GM18505 (cell line): ENCODE data around the gene GBP3.
A peak's percentile ranks its signal among the peaks of the same experiment; 100 is the strongest.
"Not testable (repeated sequence)": the region's sequence is repeated elsewhere in the genome, so short reads cannot be mapped to it uniquely, and the experiment has no call there.

Experiments used
- ATAC-seq: cut with Tn5 transposase; IDR thresholded peaks from one replicate; pipeline ENCODE4 v1.9.1; 2021; ENCODE audit not compliant: unreplicated experiment
- POLR2A ChIP-seq: IDR thresholded peaks from 4 replicates; pipeline ENCODE4 v1.6.1; 2011; ENCODE audit warnings: borderline replicate concordance; ENCODE audit not compliant: insufficient read depth, insufficient read length; ENCODE audit errors: extremely low read depth

The GBP3 gene

DNA sequence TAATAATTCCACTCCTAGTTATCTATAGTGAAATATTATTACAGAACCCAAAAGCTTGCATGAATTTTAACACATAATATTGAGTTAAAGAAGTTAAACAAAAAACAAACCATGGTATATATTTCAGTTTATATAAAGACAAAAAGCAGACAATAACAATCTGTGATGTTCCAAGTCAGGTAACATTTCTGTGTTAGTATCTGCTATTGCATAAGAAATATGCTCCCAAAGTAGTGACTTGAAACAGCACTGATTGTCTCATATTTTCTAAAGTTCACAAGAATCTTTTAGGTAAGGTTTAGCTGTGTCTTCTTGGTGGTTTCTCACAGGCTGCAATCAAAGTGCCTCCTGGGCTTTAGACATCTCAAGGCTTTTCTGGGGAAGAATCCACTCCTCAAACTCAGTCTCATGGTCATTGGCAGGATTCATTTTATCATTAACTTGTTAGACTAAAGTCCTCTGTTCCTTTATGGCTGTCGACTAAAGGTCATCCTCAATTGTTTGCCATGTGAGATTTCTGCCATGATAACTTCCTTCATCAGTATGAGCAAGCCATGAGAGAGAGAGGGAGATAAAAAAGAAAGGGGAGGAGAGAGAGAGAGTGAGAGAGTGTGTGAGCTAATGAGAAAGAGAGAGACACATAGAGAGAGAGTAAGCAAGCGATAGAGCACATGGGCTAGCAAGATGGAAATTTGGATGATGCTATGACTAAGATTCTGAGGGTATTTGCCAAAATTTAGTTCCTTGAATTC is 22.5 kb upstream of the GBP3 start:
- no peak for TF ChIP-seq POLR2A
- ATAC-seq, result no peak

DNA sequence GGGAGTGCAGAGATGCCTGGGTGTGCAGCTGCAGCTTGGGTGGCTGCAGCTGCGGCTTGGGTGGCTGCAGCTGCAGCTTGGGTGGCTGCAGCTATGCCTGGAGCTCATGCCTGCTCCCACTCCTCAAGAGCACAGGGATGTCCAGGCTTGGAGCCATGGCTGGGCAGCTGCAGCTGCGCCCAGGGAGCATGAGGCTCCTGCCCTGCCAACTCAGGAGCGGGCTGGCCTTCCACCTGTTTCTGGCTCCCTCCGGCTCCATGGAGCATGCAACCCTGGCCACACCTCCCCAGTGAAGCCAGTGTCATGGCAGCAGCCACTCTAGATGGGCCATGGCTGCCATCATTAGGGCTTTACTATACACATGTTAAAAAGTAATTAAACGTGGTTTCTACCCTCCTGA is 21.3 kb upstream of the GBP3 start:
- ATAC-seq, result no peak
- TF ChIP-seq POLR2A, result no peak

DNA sequence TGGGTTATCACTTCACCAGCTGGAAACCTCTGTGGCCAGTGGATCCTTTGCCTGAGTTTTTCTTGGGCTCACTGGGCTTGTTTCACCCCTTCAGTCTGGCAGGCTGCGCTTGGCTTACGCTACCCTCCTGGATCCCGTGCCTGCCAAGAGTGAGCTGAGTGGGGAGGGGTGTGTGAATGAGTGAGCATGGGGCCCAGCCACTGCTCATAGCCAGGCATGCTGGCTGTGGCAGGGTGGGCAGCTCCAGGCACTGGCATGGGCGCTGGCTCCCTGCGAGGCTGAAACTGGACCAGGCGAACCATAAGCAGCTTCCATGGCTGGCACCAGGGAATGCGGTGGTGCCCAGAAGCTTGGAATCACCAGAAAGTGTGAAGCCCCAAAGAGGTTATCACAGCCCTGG is 19.8 kb upstream of the GBP3 start:
- no peak for ATAC-seq
- no peak for TF ChIP-seq POLR2A

DNA sequence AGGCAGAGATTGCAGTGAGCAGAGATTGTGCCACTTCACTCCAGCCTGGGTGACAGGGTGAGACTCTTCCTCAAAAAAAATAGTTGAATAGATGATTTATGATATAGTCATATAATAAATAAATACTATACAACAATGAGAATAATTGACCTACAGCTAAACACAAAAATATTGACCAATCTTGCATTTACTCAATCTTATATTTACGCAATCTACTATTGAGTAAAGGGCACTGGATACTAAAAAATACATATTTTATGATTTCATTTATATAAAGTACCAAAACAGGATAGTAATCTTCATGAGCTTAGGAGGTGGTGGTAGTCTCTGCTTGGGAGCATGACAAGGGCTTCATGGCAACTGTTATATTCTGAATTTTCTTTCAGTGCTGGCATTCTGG is 19.1 kb upstream of the GBP3 start:
- no peak for ATAC-seq
- no peak for TF ChIP-seq POLR2A

DNA sequence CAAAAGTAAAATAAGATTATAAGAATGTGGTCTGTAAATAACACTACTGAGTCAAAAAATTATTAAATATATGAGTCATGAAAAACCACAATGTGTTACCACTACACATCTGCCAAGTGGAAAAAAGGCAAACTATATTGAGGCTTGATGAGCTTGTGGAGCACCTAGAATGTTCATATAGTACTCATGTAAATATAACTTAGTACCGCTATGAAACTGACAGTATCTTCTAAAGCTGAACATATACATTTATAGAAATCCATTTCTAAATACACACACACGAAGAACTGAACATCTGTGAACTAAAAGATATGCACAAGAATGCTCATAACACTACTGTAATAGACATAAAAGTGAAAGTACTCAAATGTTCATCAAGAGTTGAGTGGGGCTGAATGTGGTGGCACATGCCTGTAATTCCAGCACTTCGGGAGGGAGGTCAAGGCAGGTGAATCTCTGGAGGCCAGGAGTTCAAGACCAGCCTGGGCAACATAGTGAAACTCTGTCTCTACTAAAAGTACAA is 18.5 kb upstream of the GBP3 start:
- TF ChIP-seq POLR2A, result no peak
- ATAC-seq, result peak; percentile 95

DNA sequence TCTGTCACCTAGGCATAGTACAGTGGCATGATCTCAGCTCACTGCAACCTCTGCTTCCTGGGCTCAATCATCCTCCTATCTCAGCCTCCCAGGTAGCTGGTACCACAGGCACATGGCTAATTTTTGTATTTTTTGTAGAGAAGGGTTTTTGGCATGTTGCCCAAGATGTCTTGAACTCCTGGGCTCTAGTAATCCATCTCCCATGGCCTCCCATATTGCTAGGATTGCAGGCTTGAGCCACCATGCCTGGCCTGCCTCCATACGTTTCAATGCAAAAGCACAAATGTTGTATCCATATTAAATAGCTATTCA is 17.6 kb upstream of the GBP3 start:
- no peak for ATAC-seq
- TF ChIP-seq POLR2A, result no peak

DNA sequence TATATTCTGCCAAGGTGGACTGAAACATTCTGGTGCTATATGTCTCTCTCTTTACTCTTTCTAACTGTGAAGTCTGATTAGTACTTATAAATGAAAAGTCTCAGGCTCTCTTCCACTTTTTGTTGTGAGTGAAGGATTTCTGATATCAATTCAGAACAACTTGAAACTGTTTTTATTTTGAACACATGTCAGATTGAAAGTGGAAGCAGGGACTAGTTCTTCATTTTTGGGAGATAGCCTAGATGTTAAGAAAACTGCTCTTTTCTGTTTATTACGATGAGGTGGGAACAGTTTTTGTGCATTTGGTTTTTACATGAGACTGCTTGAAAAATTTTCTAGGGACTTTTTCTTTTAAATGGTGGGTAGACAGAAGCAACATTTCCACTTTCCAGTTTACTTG is 14.5 kb upstream of the GBP3 start:
- no peak for ATAC-seq
- TF ChIP-seq POLR2A, result no peak

DNA sequence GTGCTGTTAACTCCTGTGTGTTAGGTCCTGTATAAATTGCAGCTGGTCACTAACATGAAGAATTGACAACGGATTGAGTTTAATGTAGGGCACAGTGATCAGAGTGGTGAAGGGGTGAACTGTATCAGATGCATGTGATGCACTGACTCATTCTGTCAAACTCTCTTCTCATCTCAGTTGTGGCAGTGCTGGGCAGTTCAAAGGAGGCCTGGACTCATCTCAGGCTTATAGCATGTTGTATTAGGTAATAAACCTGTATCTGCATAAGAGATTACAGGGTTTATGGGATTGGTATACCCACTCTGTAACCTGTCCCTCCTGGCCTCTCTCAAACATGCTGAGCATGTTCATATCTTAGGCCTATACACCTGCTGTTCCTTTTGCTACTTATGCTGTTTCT is 12.4 kb upstream of the GBP3 start:
- TF ChIP-seq POLR2A, result no peak
- ATAC-seq, result no peak

DNA sequence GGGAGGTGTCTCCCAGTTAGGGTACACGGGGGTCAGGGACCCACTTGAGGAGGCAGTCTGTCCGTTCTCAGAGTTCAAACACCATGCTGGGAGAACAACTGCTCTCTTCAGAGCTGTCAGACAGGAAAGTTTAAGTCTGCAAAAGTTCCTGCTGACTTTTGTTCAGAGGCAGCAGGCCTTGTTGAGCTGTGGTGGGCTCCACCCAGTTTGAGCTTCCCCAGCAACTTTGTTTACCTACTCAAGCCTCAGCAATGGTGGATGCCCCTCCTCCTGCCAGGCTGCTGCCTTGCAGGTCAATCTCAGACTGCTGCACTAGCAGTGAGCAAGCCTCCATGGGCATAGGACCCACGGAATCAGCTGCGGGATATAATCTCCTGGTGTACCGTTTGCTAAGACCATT is 11.3 kb upstream of the GBP3 start:
- not testable (repeated sequence) for ATAC-seq

DNA sequence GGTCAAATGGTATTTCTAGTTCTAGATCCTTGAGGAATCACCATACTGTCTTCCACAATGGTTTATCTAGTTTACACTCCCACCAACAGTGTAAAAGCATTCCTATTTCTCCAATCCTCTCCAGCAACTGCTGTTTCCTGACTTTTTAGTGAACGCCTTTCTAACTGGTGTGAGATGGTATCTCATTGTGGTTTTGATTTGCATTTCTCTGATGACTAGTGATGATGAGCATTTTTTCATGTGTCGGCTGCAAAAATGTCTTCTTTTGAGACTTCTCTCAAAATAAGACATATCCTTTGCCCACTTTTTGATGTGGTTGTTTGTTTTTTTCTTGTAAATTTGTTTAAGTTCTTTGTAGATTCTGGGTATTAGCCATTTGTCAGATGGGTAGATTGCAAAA is 6.4 kb upstream of the GBP3 start:
- not testable (repeated sequence) for ATAC-seq

DNA sequence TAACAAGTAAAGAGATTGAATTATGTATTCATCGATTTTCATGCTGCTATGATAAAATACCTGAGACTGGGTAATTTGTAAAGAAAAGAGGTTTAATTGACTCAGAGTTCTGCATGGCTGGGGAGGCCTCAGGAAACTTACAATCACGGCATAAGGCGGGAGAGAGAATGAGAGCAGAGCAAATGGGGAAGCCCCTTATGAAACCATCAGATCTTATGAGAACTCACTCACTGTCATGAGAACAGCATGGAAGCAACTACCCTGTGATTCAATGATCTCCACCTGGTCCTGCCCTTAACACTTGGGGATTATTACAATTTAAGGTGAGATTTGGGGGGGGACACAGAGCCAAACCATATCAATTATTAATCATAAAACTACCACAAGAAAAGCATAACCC is 3.3 kb upstream of the GBP3 start:
- TF ChIP-seq POLR2A, result no peak
- ATAC-seq, result no peak

DNA sequence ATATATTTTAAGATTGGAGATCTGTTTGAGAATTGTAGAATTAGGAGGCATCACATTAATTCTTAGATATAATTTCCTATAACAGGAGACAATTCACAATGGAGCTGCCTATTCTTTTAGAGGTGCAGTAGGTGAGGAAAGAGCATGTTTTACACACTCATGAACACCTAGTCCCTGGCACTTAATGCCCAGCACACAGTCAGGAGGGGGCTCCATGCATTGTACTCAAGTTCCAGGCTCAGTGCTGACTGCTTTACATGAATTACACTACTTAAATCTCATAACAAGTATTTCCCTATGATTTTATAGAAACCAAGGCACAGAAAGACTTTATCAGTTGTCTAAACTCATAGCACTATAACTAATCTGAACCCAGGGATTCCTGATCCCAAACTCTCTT is 360 bp upstream of the GBP3 start:
- no peak for TF ChIP-seq POLR2A
- ATAC-seq, result no peak

DNA sequence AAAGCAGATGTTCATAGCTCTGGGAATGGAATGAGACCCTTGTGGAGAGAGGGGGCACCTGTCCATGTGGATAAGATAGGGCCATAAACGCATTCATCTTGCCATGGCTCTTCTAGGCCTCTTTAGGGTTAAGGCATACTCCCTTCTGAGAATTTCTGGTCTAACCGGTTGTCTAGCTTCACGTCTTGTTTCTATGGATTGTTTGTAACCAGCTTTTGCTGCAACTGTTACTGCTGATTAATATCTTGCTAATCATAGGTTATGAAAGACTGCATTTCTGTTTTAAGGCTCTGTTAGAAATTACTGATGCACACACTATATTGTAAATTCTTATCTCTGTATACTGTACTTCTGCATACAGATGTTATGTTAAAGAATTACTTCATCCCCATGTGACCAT is 4.3 kb downstream of the GBP3 start:
- not testable (repeated sequence) for ATAC-seq

DNA sequence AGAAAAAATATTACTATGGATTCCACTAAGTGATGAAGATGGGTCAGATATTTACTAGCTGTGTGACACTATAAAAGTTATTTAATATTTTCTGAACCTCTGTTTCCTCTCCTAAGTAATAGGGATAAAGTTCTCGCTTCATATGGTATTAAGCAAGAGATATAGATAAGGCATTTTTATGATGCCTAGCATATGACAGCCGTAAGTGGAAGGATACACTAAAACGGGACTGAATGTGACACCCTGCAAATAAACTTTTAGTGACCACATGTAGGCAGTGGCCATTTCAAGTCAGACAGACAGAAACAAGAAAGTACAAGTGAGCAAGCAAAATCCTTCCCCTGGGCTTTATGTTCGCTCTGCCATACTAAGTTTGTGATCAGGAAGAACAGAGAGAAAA is 14.2 kb downstream of the GBP3 start:
- no peak for ATAC-seq
- no peak for TF ChIP-seq POLR2A
